IMR-90 (cell line): ENCODE data around the gene TAPBP. TPM values are rescaled to one million over a fixed set of nuclear protein-coding genes. Genes with fewer than 3 reads are reported as not detected.

Source experiments
- ATAC-seq: fragments of 200-7000 bp; cut with Tn5 transposase; 2 replicates; pipeline ENCODE4 v1.9.1; 2020; ENCODE audit warnings: low read depth, mild to moderate bottlenecking, moderate library complexity
- BruUV-seq: library from RNA; stranded (reverse); fragments of 400-500 nt; replicated peaks from 2 replicates; lab custom pipeline; 2021; lab: Mats Ljungman, UMichigan
- CTCF ChIA-PET: fragments of 300-600 bp; formaldehyde crosslinking; extraction: SDS; loops from one replicate; lab custom pipeline; 2021; ENCODE audit warnings: antibody characterized with exemption; lab: Yijun Ruan, JAX
- POLR2A ChIA-PET: fragments of 300-600 bp; sonication (Branson Sonifier 250); formaldehyde crosslinking; loops from one replicate; lab custom pipeline; 2022; ENCODE audit warnings: antibody characterized with exemption; ENCODE audit not compliant: unreplicated experiment; lab: Charles Lee
- DNase-seq: peaks from one replicate; pipeline ENCODE4 v3.0.0; 2013
- H2AFZ ChIP-seq: replicated peaks from 2 replicates; pipeline ENCODE3; 2013; ENCODE audit warnings: low read length, mild to moderate bottlenecking; ENCODE audit not compliant: poor library complexity
- H2AK5ac ChIP-seq: 2 replicates; pipeline ENCODE4 v1.6.1; 2013; ENCODE audit warnings: low read depth, low read length, inconsistent platforms
- H2AK9ac ChIP-seq: replicated peaks from 2 replicates; pipeline ENCODE3; 2013; ENCODE audit warnings: mild to moderate bottlenecking, low read depth, low read length, moderate library complexity; ENCODE audit not compliant: poor library complexity
- H2BK120ac ChIP-seq: 2 replicates; pipeline ENCODE4 v1.6.1; 2013; ENCODE audit warnings: low read depth, low read length, inconsistent platforms
- H2BK15ac ChIP-seq: 3 replicates; pipeline ENCODE4 v1.6.1; 2013; ENCODE audit warnings: low read depth, low read length, inconsistent platforms
- H2BK20ac ChIP-seq: 2 replicates; pipeline ENCODE4 v1.6.1; 2013; ENCODE audit warnings: low read depth, mild to moderate bottlenecking, inconsistent platforms, low read length, moderate library complexity
- H2BK5ac ChIP-seq: 2 replicates; pipeline ENCODE4 v1.6.1; 2013; ENCODE audit warnings: mild to moderate bottlenecking, low read depth, low read length, inconsistent platforms; ENCODE audit not compliant: poor library complexity, severe bottlenecking
- H3K14ac ChIP-seq: replicated peaks from 2 replicates; pipeline ENCODE4 v1.6.1; 2013; ENCODE audit warnings: low read depth, low read length, inconsistent platforms
- H3K18ac ChIP-seq: 2 replicates; pipeline ENCODE4 v1.6.1; 2013; ENCODE audit warnings: low read depth, low read length, control low read depth
- H3K23ac ChIP-seq: 2 replicates; pipeline ENCODE4 v1.6.1; 2013; ENCODE audit warnings: low read depth, low read length, inconsistent platforms
- H3K27ac ChIP-seq: 2 replicates; pipeline ENCODE4 v1.5.1; 2013; ENCODE audit warnings: mild to moderate bottlenecking, control low read depth, low read length; ENCODE audit not compliant: insufficient read depth
- H3K27me3 ChIP-seq: 2 replicates; pipeline ENCODE4 v1.6.1; 2013; ENCODE audit warnings: low read length; ENCODE audit not compliant: control insufficient read depth, insufficient read depth
- H3K36me3 ChIP-seq: 2 replicates; pipeline ENCODE4 v1.6.1; 2013; ENCODE audit warnings: low read length, mixed read lengths; ENCODE audit not compliant: control insufficient read depth, insufficient read depth
- H3K4ac ChIP-seq: 2 replicates; pipeline ENCODE4 v1.6.1; 2013; ENCODE audit warnings: low read depth, low read length, inconsistent platforms
- H3K4me1 ChIP-seq: 2 replicates; pipeline ENCODE4 v1.6.1; 2013; ENCODE audit warnings: low read length, mixed read lengths; ENCODE audit not compliant: control insufficient read depth, insufficient read depth
- H3K4me2 ChIP-seq: 2 replicates; pipeline ENCODE4 v1.6.1; 2013; ENCODE audit warnings: low read depth, mild to moderate bottlenecking, control low read depth, low read length, moderate library complexity
- H3K4me3 ChIP-seq: 2 replicates; pipeline ENCODE4 v1.5.1; 2013; ENCODE audit warnings: low read depth, mild to moderate bottlenecking, control low read depth, low read length, moderate library complexity; ENCODE audit not compliant: insufficient read depth
- H3K56ac ChIP-seq: 2 replicates; pipeline ENCODE4 v1.6.1; 2013; ENCODE audit warnings: low read length, inconsistent platforms; ENCODE audit not compliant: insufficient read depth; ENCODE audit errors: extremely low read depth
- H3K79me1 ChIP-seq, 2 experiments: 2 replicates each; pipeline ENCODE4 v1.6.1; 2013; ENCODE audit warnings: low read length in 2 of 2, inconsistent platforms in 1 of 2, low read depth in 1 of 2
- H3K9ac ChIP-seq: 2 replicates; pipeline ENCODE4 v1.6.1; 2013; ENCODE audit warnings: low read depth, low read length, control low read depth
- H3K9me1 ChIP-seq: 2 replicates; pipeline ENCODE4 v1.6.1; 2013; ENCODE audit warnings: low read length, inconsistent platforms; ENCODE audit not compliant: insufficient read depth
- H3K9me3 ChIP-seq: 2 replicates; pipeline ENCODE4 v1.6.1; 2013; ENCODE audit warnings: low read length; ENCODE audit not compliant: control insufficient read depth, insufficient read depth
- H4K20me1 ChIP-seq: 2 replicates; pipeline ENCODE4 v1.6.1; 2013; ENCODE audit warnings: low read length, inconsistent platforms; ENCODE audit not compliant: insufficient read depth
- H4K5ac ChIP-seq: 2 replicates; pipeline ENCODE4 v1.6.1; 2013; ENCODE audit warnings: mild to moderate bottlenecking, low read depth, low read length, control low read depth
- H4K8ac ChIP-seq, 2 experiments: 2 replicates each; pipeline ENCODE4 v1.6.1; 2013; ENCODE audit warnings: low read depth in 2 of 2, low read length in 2 of 2, control low read depth in 1 of 2, inconsistent platforms in 1 of 2
- H4K91ac ChIP-seq: 2 replicates; pipeline ENCODE4 v1.6.1; 2013; ENCODE audit warnings: low read depth, low read length, inconsistent platforms; ENCODE audit not compliant: insufficient read depth
- BHLHE40 ChIP-seq: fragments of 150-350 bp; IDR thresholded peaks from 2 replicates; pipeline ENCODE4 v1.6.1; 2016; ENCODE audit warnings: mild to moderate bottlenecking, low read depth, low read length
- CHD1 ChIP-seq: IDR thresholded peaks from 2 replicates; pipeline ENCODE4 v1.6.1; 2012; ENCODE audit warnings: low read depth, low read length, improper control_type of control experiment
- FOS ChIP-seq: fragments of 150-350 bp; IDR thresholded peaks from 2 replicates; pipeline ENCODE4 v1.6.1; 2016; ENCODE audit warnings: low read depth, low read length
- MAZ ChIP-seq: IDR thresholded peaks from 2 replicates; pipeline ENCODE4 v1.6.1; 2012; ENCODE audit warnings: low read depth, mild to moderate bottlenecking, low read length, improper control_type of control experiment, moderate library complexity, borderline replicate concordance
- MXI1 ChIP-seq: IDR thresholded peaks from 2 replicates; pipeline ENCODE4 v1.6.1; 2012; ENCODE audit warnings: low read depth, mild to moderate bottlenecking, low read length, moderate library complexity, borderline replicate concordance
- RCOR1 ChIP-seq: IDR thresholded peaks from 2 replicates; pipeline ENCODE4 v1.6.1; 2012; ENCODE audit warnings: mild to moderate bottlenecking, low read length, improper control_type of control experiment; ENCODE audit not compliant: insufficient replicate concordance
- whole genome bisulfite sequencing, 2 experiments: methylation state at CpG; one replicate each; pipeline versions ENCODE4 v1.1.5 to v1.1.7; 2013; ENCODE audit warnings: missing lambda C conversion rate in 2 of 2; ENCODE audit not compliant: insufficient read length in 1 of 2; ENCODE audit errors: extremely low coverage in 2 of 2; 5-methylcytosine and 5-hydroxymethylcytosine counted together
- dilution Hi-C: fragments of 300-500 bp; cut with HindIII; formaldehyde crosslinking; loops from one replicate; pipeline ENCODE4 v1.14.3; 2018; ENCODE audit warnings: low sequenced_read_pairs; ENCODE audit not compliant: unreplicated experiment
- in situ Hi-C: fragments of 300-500 bp; cut with MboI; formaldehyde crosslinking; loops from 3 replicates; pipeline ENCODE4 v1.14.3; 2019; ENCODE audit warnings: low sequenced_read_pairs, inconsistent platforms, mixed read lengths
- intact Hi-C: fragments of 100-400 bp; cut with micrococcal nuclease; formaldehyde crosslinking; loops from 2 replicates; pipeline ENCODE4 v1.10.0; 2022
- polyA plus RNA-seq, 3 experiments: library from polyadenylated mRNA; depleted of rRNA; stranded (reverse); fragments of >200 nt; gene quantifications; 2 replicates each; pipeline ENCODE4 v1.2.3, GENCODE V29; 2012; ENCODE audit warnings: low replicate concordance in 1 of 3
- total RNA-seq: library from RNA; depleted of rRNA; stranded (reverse); fragments of >200 nt; gene quantifications from 2 replicates; pipeline ENCODE4 v1.2.3, GENCODE V29; 2012
- TF ChIP-seq, protein P1 (sequence below): fragments of 150-350 bp; IDR thresholded peaks from 2 replicates; pipeline ENCODE4 v1.6.1; 2016; ENCODE audit warnings: low read depth, mild to moderate bottlenecking, low read length, moderate library complexity, borderline replicate concordance
- TF ChIP-seq, protein P2 (sequence below): conservative IDR thresholded peaks from 2 replicates; pipeline ENCODE4 v1.5.1; 2012; ENCODE audit warnings: mild to moderate bottlenecking, low read depth, low read length, improper control_type of control experiment

TAPBP gene
- total and polyA plus RNA-seq, 2 of the 4 experiments (the other 2 are of a cell fraction): 13.1 to 63.3 TPM

DNA sequence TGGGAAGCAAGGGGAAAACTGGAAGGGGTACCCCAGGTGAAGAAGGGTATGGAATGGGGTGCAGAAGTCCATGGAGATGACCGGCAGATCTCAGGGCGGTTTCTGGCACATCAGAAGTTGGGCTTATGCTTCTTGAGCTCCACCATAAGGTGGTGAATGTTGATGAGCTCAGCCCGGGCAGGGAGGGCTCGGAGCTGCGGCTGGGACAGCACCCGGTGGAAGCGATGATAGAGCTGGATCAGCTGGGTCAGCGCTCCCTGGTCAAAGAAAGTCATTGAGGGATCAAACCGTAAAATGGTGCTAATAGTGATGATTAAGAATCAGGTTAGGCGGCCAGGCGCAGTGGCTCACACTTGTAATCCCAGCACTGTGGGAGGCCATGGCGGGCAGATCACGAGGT, 63.1 kb downstream of the TAPBP start (continued):
- no peak for TF ChIP-seq MAZ

DNA sequence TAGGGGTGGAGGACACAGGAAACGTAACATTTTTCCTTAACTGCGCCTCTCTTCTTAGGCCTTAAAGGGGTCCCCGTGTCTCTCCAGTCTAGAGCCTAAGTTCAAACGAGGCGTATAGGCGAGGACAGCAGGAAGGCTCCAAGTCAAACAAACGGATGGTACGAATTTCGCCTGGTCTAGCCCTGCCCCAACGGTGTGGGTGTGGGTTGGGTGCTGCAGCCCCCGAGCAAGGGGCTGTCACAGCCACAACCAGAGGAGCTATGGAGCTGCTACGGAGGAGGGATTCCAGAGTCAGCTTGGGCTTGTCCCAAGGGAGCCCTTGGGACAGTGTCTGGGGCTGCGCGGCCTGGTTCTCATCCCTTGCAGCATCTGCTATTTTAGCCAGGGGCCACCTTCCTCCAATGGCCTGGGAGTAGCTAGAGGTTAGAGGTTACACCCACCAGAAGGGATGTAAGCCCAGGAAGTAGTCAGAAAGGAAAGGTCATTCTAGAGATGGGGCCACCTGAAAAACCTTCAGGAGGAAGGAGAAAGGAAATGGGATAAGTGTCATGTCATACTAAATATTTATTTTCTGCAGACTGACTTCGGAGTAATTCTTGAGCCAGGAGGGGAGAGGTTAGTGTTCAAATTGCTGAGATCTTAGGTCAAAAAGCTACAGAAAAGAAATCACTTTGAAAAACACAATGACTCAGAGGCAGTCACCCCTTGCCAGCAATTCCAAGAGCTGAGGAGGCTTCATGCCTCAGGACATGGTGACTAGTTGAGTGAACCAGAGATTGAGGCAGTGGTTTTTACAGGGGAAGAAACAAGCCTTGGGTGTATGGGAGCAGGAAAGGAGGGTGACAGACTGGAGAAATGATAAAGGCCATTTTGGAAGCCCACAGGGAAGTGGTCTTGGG, 63.9 kb downstream of the TAPBP start:
- Histone ChIP-seq H3K9ac (peak overlapping the region; percentile 93), H3K18ac (peak overlapping the region; percentile 87), H3K4me2 (peak overlapping the region; percentile 90), H3K27ac (peak overlapping the region; percentile 95), H2AFZ (peak overlapping the region; percentile 94), H2BK120ac (peak overlapping the region; percentile 68), H4K5ac (peak overlapping the region; percentile 89), H4K20me1 (peaks cover 3% of the 10 kb centered on the region; the same call in 1 of the 2 replicates), H3K4me1 (peaks cover 12% of the 10 kb centered on the region), H2AK9ac (peak overlapping the region; percentile 97), H3K36me3 (peaks cover 8% of the 10 kb centered on the region; the same call in 1 of the 2 replicates), H2BK15ac (peak overlapping the region; percentile 64; the same call in 1 of the 3 replicates), H2BK20ac (peak overlapping the region; percentile 37; the same call in 1 of the 2 replicates), H3K4me3 (peak overlapping the region; percentile 64), H3K9me3 (no peaks in the 10 kb centered on the region), H3K23ac (peak overlapping the region; percentile 95), H4K8ac (peak overlapping the region; percentile 74 to 96), H3K79me1 (peaks cover under 1 to 30% of the 10 kb centered on the region in 2 experiments; a peak in 3 of 4 replicates), H3K4ac (peak overlapping the region; percentile 97), H2AK5ac (peak overlapping the region; percentile 97), H2BK5ac (peak overlapping the region; percentile 92), H3K14ac (peak overlapping the region; percentile 96), H3K56ac (peak overlapping the region; percentile 88), H3K27me3 (no peaks in the 10 kb centered on the region), H3K9me1 (peaks cover 11% of the 10 kb centered on the region), H4K91ac (peak overlapping the region; percentile 91)
- intact Hi-C loops (loop anchor here (2.0 to 5.0 kb wide), 3 partner anchors 49 to 363 kb away; partner anchors contain the start of genes RXRB and SLC39A7), dilution Hi-C loops (no loop called here), in situ Hi-C loops (loop anchor here (5.0 to 10.0 kb wide), 3 partner anchors 88 to 233 kb away; no protein-coding TSS in a partner anchor)
- ChIA-PET POLR2A (interaction anchor here (1.0 kb wide), 1 partner anchor 22 kb away, joined by 7 read pairs; the partner anchor contains the start of genes RPS18 and VPS52), CTCF (no interaction called here)
- TF ChIP-seq RCOR1: no peak
- TF ChIP-seq BHLHE40: no peak
- TF ChIP-seq CHD1: 0 out of 2 replicates have a peak, but pooled peaks have one; percentile 22
- peak; percentile 23; the same call in 1 of the 2 replicates for TF ChIP-seq FOS
- no peak for TF ChIP-seq MXI1
- TF ChIP-seq, protein P1, sequence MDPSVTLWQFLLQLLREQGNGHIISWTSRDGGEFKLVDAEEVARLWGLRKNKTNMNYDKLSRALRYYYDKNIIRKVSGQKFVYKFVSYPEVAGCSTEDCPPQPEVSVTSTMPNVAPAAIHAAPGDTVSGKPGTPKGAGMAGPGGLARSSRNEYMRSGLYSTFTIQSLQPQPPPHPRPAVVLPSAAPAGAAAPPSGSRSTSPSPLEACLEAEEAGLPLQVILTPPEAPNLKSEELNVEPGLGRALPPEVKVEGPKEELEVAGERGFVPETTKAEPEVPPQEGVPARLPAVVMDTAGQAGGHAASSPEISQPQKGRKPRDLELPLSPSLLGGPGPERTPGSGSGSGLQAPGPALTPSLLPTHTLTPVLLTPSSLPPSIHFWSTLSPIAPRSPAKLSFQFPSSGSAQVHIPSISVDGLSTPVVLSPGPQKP: no peak
- TF ChIP-seq, protein P2, sequence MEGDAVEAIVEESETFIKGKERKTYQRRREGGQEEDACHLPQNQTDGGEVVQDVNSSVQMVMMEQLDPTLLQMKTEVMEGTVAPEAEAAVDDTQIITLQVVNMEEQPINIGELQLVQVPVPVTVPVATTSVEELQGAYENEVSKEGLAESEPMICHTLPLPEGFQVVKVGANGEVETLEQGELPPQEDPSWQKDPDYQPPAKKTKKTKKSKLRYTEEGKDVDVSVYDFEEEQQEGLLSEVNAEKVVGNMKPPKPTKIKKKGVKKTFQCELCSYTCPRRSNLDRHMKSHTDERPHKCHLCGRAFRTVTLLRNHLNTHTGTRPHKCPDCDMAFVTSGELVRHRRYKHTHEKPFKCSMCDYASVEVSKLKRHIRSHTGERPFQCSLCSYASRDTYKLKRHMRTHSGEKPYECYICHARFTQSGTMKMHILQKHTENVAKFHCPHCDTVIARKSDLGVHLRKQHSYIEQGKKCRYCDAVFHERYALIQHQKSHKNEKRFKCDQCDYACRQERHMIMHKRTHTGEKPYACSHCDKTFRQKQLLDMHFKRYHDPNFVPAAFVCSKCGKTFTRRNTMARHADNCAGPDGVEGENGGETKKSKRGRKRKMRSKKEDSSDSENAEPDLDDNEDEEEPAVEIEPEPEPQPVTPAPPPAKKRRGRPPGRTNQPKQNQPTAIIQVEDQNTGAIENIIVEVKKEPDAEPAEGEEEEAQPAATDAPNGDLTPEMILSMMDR: no peak
- WGBS, 2 experiments: no CpG with 5 or more reads among the region's 15 CpGs
- no TSS peak for BruUV-seq
- peak; percentile 88 for DNase-seq
- peak; percentile 1 for ATAC-seq
